Inferior parietal cortex (tissue), 1 donor: ENCODE measurements around the gene KCTD3.

Experiments
- DNase-seq: peaks from one replicate; pipeline ENCODE4 v3.0.0-alpha.2; 2016; ENCODE audit errors: extremely low spot score

Gene KCTD3

GRCh38 chr1:215657047-215657446, 89.9 kb downstream of the KCTD3 start:
- no peak for DNase-seq

GRCh38 chr1:215660259-215660658, 93.2 kb downstream of the KCTD3 start:
- DNase-seq, result no peak

DNA sequence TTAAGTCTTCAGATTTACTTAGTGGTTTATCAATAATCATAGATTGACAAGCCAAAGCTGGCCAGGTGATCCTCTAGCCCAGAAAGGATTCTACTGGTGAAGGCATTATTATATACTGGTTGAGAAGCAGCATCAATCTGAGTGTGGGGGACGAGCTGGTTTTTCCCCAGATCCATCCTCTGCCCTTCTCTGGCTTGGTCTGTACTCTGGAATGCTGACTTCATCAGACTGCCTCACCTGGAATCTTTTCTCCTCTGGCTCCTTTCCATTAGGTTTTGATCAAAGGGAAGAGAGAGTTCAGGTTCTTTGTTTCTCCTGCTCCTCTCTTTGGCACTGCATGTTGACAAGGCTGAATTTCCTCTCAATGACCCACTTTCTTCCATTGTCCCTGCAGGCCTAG, 93.9 kb downstream of the KCTD3 start:
- DNase-seq, result no peak

DNA sequence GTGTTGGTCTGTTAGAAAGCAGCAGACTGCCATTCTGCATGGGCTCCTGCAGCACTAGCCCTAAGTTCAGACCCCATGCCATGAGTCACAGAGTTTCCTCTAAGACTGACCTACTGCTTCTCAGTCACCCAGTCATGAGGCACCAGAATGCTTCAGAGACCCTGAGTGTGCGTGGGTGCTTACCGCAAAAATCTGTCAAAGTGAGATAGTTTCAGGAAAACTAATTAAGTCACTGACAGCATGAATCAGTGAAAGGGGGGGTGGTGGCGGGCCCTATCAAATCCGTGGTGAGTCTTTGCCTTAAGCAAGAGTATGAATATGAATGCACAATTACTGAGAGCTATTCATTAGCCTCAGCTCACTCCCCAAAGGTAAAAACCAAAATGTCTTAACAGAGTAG, 98.1 kb downstream of the KCTD3 start:
- no peak for DNase-seq

DNA sequence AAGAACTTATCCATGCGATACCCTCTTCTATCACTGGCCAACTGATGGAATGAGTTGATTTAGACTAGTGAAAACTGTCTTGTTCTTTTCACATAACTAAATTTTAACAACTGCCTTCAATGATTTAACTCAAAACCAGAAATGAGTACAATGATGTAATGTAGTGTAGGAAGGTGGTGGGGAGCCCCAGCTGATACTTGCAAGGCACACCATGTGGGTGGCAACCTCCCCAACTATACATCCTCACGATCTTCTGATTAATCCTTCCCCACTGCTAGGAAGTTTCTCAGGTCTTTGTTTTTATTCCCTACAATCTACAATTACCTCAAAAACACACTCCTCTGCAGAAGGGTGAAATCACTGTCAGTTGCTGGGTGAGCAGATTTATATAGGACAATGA, 100.7 kb downstream of the KCTD3 start:
- DNase-seq, result peak; percentile 10

DNA sequence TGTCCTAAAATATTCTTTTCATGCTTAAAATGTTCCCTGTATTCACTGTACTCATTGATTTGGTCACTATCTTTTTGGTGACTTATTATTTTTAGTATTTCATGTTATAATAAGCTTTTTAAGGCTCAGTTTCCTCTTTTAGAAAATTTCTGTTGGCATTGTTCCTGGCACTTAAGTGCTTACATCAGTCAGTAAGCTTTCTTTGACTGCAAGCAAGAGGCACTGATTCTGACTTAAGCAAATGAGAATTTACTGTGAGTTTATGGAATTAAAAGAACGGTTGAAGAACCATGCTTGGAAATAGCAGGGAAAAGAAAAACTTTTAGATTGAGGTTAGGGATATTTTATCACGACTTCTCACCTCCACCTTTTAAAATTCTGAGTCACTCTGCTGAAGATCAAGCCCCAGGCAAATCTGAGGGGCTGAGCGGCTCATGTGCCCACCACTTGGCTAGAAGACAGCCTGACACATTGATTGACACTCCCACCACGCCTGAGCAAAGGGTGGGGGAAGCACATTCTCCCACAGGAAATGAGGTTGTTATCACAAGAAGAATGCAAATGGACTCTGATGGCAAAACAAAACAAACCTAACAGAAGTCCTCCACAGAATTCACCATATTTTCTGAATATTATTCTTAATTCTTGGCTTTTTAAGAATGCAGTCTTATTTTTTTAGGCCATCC, 102.8 kb downstream of the KCTD3 start:
- no peak for DNase-seq
